Occipital lobe (tissue), 2 donors: ENCODE measurements around the gene PIGC. TPM values are rescaled to one million over a fixed set of nuclear protein-coding genes. Genes with fewer than 3 reads are reported as not detected.

Experiments
- DNase-seq: peaks from one replicate; lab custom pipeline; 2025; lab: John Stamatoyannopoulos, UW
- total RNA-seq: library from RNA; depleted of rRNA; stranded (reverse); fragments of >200 nt; gene quantifications from one replicate; pipeline ENCODE4 v1.2.3, GENCODE V29; 2014

PIGC gene
- total RNA-seq, 1 donor from 2014 or later = 30.7 TPM

DNA sequence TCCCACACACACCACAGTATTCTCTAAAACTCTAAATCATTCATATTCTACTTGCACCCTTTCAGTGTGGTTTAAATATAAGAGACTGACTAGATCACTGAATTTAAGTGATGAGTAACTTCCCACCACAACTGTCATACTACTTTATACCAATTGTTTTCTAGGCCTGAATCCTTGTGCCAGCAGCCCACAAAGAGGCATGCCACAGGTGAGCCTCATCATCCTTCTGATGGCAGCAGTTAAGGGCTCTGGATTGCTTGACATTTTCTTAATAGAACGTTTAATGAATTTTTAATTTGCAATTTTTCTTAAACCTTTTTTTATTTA is 13.8 kb downstream of the PIGC start:
- no peak for DNase-seq

DNA sequence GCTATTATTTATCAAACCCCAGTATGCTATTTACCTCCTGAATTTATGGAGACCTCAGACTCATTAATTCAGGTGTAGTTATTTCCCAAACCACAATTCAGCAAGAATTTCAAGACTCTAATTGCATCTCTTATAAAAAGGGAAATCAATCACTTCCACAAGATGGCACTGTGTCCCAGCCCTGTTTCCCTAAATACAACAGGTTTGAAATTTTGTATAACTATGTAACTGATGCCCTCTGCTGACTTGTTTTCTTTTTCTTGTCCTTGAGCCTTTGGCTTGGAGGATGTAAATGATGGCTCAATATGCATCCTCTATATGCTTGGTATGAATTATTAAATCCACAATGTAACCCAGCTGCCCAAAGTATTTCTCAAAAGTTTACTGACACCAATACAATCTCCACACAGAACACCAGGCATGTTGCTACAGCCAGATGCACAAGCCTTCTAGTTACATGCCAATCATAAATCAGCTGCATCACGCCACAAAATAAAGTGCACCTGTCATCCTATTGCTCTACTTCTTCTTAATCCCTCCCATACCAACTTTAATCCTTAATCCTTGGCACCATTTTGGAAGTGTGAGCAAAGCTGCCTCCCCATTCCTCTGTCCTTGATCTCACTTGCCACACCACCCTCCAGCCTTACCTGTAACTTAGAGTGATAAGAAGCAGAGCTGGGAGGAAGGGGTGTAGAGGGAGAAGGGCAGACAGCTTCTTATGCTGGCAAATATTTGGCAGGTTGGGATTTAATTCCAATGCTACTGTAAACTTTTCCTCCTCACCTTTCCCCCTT is 14.3 kb downstream of the PIGC start:
- DNase-seq = no peak

DNA sequence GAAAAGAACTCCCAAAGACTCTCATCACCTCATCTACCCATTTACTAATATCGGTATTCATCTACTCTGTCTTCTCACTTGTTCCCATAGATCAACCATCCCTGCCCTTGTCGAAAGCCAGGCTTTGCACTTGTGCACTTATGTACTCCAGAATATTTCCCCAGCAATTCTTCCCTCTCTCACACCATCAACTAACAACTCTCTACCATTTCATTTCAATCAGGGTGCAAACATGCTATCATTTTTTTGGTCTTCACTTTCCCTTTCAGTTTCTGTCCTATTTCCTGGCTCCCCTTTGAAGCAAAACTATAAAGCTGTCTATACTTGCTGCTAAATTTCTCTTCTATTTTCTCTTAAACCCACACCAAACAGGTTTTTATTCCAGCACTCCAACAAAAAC is 16.7 kb downstream of the PIGC start:
- no peak for DNase-seq

DNA sequence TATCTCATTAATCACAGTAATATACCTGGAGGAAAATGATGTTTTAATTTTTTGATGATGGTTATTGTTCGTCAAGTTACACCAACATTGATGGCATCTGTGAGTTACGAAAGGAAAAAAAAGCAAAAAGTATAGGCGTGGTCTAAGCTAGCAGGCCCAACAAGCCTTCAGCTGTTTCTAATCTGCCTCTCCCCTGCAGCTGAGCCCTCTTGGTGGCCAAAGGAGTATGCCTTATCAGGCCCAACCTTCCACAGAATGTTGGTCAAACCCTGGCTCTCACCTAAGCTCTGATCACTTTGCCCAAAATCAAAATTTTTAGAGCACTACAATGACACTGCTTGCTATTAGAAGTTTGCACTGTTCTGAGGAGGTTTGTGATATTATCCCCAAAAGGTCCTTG is 18.5 kb downstream of the PIGC start:
- no peak for DNase-seq

DNA sequence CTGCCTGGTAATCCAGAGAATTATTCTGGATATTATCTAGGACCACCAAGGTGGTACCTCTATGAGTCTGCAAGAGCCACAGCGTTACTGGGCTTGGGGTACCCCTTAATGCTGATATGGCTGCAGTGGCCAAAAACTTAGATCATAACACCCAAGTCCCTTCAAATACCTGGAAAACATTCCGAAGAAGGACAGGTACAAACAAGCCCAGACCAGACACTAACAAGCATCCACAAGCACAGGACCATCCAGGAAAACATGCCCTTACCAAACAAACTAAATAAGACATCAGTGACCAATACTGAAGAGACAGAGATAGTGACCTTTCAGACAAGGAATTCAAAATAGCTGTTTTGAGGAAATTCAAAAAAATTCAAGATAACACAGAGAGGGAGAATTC is 20.5 kb downstream of the PIGC start:
- no peak for DNase-seq

DNA sequence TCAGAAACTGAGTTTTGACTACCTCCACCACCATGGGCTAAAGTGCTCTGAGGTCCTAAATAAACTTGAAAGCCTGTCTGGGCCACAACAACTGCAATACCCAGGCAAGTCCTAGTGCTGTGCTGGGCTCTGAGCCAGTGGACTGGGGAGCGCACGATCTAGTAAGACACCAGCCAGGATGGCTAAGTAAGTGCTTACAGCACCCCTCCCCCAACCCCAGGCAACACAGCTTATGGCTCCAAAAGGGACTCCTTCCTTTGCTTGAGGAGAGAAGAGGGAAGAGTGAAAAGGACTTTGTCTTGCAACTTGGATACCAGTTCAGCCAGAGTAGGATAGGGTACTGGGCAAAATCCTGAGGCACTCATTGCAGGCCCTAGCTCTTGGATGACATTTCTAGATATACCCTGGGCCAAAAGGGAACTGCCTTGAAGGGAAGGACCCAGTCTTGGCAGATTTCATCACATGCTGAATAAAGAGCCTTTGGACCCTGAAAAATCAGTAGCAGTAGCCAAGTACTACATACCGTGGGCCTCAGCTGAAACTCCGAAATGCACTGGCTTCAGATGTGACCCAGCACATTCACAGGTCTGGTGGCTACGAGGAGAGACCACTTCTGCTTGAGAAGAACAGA is 21.8 kb downstream of the PIGC start:
- DNase-seq = no peak

DNA sequence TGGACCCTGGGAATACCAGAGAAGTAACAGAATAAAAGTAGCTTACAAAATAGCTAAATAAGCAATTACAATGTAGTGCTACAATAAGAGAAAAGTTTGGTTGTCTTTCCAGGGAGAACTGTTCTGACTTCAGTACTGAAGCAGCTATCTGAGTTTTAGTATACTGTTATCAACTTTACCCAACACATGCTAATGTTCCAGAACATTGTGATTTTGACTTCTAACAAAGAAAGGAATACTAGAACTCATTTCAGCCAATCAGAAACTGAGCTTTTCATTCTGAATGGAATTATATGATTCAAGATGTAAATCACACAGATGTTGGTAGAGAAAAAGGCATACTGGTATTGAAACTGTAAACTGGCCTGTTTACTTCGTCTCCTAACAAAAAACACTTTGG is 23.5 kb downstream of the PIGC start, which contains the start of gene C1orf105:
Gene C1orf105, plus strand, starts transcription at position 301 of the 400 bp plus-strand sequence. CDS start 201 bp downstream, outside the sequence.
- DNase-seq = no peak

DNA sequence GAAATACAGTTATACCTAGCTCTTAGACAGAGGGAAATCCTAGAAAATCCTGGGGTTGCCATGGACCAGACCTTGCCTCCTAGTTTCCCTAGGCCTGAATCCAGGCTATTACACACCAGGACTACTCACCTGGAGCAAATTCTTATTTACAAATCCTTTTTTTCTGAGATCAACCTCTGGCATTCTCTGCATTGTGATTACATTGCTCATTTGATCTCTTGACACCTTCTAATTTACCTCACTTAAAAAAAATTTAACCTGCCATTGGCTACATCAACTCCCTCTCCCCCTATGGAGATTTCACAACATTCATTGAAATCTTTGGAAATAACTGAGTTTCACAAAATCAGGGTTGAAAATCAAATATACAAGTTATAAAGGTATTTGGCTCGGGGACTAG is 26.3 kb downstream of the PIGC start:
- DNase-seq = no peak

DNA sequence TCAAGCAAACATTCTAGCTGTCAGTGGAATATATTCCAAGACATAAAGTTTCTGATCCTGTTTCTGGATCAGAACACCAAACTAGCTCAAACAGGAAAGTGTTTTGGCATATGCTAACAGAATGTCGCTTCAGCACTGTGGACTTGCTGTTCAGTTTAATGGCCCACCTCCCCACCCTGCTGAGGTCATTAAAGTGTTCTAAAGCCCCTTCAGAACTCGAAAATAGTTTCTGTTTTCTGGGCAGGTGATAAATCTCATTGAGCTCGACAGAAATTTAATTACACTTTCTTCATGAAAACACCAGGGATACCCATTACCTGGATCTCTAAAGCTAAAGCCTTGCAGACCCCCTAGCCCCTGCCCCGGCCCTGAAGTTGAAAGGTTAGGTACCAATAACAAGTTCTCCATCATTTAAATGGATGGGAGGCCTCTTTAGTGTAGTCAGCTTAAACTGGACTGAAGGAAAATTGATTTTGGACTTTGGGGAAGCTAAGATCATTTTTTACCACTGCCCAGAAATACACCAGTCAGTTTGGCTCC is 27.3 kb downstream of the PIGC start:
- no peak for DNase-seq

DNA sequence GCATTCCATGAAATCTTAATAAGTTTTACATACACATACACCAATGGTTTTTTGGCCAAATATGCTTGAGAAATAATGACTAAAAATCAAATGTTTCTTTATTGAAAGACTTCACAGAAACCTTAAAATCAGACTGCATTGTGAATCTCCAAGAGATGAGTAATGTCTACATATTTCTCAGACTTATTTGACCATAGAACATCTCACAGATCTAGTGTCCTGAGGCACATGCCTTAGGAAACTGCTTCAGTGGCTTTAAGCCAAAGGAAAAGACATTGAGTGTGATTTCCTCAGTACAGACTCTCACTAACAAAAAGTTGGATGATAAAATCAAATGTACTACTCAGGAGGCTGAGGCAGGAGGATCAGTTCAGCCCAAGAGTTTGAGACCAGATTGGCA is 29.5 kb downstream of the PIGC start:
- DNase-seq = no peak

DNA sequence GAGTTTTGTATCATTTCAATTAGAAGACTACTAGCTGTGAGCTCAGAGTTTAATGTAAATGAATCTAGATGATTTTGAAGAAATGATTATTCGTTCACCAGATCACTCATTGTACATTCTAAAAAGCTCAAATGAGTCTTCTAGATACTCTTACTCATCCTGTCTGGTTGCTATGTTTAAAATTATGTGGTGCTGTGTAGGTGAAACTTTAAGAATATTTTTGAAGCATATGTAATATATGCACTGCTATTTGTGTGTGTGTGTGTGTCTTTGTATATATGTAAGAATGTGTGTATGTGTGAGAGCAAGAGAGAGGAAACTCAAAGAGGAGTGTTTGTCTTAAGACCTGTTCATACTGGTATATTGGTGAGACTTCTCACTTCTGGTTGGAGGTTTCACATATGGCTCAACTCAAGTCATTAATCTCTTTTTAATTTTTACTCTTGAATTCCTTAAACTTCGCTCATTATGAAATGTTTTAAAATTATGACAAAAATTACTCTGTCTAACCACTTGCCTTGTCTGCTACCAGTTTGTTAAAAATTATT is 32.0 kb downstream of the PIGC start:
- DNase-seq = no peak

DNA sequence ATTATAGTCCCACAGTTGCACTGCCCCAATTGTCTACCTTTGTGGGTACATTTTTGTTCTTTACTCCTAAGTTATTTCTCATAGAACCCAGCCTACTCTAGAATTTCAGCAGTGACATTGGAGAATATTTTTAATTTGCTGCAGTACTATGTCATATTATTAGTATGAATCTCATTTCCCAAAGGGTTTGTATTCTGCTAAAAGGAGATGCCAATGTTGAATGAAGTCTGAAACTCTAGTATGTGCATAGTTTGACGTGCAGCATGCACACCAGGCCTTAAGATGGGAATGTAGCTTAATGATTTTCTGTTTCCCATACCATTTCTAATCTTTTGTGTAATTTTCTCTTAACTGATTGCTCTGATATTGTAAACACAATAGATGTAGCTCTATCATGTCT is 33.8 kb downstream of the PIGC start:
- no peak for DNase-seq

DNA sequence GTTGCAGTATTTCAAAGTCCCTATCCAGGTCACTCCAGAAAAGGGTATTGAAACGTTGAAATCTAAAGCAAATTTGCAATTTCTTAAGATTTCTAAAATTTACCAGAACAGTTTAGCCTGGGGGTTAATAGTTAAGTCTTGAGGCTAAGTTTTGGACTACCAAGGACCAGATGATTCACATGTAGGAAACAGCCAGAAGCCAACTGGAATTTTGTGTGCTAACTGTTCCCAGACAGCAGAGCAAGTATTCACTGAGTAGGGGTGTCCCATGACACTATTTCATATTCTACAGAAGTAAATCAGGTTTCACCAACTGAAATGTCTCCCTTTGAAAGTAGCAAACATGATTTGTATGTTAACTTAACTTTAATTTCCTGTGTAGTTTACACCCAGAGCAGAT is 34.9 kb downstream of the PIGC start:
- DNase-seq = no peak

DNA sequence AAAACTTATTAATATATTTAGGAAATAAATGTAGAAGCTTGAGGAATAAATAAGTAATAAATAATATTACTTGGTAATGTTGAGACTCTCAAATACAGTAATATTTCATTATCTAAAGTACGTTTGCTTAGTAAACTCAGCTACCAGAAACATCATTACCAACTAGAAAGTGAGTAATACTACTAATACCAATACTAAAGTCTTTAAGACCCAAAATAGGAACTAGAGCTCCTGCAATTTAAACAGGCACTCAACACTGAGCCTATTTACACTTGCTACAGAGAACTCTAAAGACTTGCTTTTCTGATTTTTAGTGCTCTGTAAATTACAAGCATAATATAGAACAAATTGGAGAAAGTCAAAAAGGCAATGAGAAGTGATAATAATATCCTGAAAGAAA is 36.9 kb downstream of the PIGC start:
- no peak for DNase-seq

DNA sequence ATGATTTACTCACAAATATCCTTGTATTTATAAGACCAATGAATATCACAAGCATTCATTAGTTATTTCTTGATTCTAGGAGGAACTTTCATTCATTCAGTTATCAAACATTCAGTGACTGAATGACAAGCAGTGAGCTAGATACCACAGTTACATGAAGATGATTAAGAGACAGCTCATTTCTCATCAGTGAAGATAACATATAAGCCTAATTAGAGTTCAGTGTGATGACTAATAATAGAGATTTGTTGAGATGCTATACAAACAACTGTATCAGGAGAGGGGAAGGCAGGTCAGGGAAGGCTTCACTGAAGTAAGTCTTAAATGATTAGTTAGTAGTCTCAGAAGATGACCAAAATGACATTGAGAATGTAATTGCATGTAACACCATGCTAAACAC is 38.0 kb downstream of the PIGC start:
- DNase-seq = no peak

DNA sequence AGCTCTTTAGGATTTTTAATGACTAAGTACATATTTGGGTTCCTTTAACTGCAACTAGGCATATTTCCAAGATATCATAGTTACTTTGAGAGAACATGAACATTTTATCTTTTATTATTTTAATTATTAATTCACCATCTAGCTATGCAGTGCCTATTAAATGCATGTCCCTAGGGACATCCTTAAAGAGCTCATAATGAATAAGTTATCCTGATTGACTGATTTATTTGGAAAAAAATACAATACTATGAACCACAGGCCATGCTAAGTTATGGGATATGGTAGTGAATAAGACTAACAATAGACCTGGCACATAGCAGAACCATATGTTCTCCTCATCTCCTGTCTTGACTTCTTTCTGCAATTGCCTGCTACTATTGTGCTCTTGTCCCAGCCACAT is 39.7 kb downstream of the PIGC start:
- DNase-seq = no peak

DNA sequence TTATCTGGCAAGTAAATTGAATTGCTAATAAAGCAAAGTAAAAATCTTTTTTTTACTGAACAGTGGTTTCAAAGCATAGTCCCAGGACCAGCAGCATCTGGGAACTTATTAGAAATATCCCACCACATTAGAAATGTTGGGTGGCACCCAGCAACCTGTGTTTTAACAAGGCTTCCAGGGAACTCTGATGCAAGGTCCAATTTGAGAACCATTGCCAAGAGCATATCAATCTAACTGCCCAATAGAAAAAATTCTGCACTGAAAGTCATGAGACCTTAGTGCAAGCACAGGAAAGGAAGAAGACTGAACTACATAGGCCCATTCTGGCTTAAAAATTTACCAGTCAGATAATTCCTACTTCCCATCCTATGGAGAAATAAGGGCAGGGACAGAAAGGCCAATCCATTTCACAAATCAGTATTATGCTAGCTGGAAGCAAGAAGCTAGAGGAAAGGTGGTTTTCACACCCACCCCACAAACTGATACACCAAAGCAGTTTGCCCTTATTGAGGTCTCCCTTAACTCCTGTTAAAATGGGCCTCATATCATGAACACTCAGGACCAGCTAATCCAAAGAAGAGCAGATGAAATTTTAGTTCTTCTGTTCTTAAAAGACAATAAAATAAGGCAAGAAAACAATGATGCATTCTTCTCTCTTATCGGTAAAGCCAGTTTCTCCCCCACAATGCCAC is 40.8 kb downstream of the PIGC start:
- no peak for DNase-seq

DNA sequence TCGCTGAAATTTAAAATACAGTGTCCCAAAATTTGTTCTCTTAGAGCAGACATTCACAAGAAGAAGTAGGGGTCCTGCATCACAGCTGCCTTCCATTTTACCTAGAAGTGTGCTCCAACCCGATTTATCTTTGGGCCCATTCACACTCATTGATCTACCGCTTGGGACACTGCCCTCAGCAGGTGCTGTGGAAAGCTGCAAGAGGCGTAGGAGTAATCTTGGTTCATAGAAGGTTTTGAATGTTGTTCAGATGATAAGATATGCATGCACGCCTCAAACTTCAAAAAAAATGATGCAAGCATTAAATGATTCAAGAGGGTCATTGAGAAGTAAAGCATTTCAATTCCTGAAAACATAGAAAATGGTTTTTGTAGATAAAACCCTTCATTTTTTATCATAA is 42.0 kb downstream of the PIGC start:
- no peak for DNase-seq

DNA sequence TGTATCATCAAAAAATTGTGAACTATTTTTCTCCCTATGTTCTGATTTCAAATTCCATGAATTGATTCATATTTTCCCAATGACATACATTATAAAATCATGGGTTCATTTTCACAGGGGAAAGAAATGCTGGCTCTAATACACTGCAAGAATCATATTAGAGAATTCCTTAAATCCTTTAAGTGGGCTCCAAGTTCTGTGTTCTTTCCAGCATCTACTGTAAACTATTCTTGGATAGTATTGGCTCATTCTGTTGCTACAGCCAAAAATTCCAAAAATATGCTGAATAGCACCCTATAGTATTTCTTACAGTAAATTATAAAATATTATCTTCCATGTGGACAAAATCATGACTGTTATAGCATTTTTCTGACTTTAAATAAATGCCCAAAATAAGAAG is 42.4 kb downstream of the PIGC start:
- no peak for DNase-seq

DNA sequence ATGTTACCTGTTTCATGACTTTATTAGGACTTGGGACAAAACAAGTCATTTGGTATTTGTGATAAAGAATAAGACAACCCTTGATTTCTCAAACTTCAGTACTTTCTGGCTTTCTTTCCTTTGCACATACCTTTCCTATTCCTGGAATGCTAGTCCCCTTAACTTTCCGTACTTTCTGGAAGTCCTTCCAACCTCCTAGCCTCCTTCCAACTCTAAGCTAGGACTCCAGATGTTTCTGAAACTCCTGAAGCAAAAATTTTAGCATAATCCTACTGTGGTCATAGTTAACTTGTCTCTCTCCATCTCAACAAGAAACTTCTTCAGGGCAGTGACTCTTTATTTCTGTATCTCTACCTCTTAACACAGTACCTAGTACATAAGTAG is 43.2 kb downstream of the PIGC start:
- no peak for DNase-seq

DNA sequence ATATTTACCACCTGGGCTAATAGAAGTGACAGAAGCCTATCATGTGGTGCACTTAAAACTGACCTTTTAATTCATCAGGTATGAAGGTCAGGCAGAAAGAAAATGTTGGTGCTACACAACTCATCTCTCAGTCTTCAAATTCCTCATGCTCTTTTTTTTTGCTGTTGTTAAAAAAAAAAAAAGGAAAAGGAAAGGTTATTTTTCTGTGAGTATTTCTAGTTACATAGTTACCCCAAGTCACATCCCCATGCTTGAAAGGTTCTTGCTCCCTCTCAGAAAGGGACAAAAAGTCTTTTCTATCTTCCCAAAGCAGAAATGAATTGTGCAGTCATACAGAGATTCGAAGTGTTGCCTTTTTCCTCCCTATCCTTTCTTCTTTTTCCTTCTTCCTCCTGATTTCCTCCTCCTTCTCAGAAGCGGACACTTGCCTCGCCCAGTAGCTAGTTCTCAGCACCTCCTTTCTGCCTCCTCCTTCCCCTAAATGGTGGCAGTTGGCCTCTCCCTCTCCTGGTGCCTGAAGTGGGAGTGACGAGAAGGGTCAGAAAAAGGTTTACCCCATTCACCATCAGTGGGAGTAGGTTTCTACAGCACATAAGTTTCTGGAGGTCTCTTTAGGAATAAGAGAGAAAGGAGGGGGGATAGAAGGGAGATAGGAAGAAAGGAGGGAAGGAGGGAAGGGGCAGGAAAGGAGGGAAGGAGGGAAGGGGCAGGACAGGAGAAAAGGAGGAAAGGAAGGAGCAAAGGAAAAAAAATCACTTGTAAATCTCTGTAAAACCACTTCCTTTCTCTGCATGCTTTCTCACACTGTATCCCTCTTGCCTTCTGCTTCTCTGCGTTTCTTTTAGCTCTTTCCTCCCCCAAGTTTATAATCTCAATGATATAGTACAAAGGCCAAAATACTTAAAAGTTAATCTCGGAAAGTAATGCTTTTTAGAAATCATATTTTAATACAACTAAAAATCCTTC is 43.8 kb downstream of the PIGC start:
- DNase-seq = no peak
